Kidney epithelial cell (primary cell): Measurements from ENCODE around the gene SPOCK1. TPM values are rescaled to one million over a fixed set of nuclear protein-coding genes. Genes with fewer than 3 reads are reported as not detected.

ENCODE experiments used
- DNase-seq: peaks from one replicate; pipeline ENCODE4 v3.0.0-alpha.2; 2010; ENCODE audit warnings: low read depth
- H3K27me3 ChIP-seq: 2 replicates; pipeline ENCODE4 v1.6.0; 2011; ENCODE audit warnings: low read length; ENCODE audit not compliant: control insufficient read depth, insufficient read depth
- H3K36me3 ChIP-seq: 2 replicates; pipeline ENCODE4 v1.5.1; 2011; ENCODE audit warnings: low read length; ENCODE audit not compliant: control insufficient read depth, insufficient read depth
- H3K4me3 ChIP-seq: 2 replicates; pipeline ENCODE4 v1.5.1; 2011; ENCODE audit warnings: low read depth, mild to moderate bottlenecking, control low read depth, low read length
- total RNA-seq: library from RNA; depleted of rRNA; stranded (reverse); fragments of >200 nt; gene quantifications from 2 replicates; pipeline ENCODE4 v1.2.3, GENCODE V29; 2015
- TF ChIP-seq, protein P1 (sequence below): IDR thresholded peaks from 2 replicates; pipeline ENCODE4 v1.5.1; 2011; ENCODE audit warnings: mild to moderate bottlenecking, moderate library complexity, low read length, control low read depth, inconsistent platforms; ENCODE audit not compliant: insufficient read depth, poor library complexity, severe bottlenecking

SPOCK1 gene
- total RNA-seq, 1 donor from 2014 or later = 13.1 TPM

DNA sequence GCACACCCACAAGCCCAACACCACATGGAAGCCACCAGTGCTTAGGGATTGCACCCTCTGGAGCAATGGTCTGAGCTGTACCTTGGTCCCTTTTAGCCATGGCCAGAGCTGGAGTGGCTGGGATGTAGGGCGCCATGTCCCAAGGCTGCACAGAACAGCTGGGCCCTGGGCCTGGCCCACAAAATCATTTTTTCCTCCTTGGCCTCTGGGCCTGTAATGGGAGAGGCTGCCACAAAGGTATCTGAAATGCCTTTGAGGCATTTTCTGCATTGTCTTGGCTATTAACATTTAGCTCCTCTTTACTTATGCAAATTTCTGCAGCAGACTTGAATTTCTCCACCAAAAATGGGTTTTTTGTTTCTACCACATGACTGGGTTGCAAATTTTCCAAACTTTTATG lies 117.6 kb downstream of the SPOCK1 start:
- Histone ChIP-seq H3K4me3 (no peak overlapping the region), H3K27me3 (no peaks in the 10 kb centered on the region), H3K36me3 (no peaks in the 10 kb centered on the region)
- TF ChIP-seq, protein P1, sequence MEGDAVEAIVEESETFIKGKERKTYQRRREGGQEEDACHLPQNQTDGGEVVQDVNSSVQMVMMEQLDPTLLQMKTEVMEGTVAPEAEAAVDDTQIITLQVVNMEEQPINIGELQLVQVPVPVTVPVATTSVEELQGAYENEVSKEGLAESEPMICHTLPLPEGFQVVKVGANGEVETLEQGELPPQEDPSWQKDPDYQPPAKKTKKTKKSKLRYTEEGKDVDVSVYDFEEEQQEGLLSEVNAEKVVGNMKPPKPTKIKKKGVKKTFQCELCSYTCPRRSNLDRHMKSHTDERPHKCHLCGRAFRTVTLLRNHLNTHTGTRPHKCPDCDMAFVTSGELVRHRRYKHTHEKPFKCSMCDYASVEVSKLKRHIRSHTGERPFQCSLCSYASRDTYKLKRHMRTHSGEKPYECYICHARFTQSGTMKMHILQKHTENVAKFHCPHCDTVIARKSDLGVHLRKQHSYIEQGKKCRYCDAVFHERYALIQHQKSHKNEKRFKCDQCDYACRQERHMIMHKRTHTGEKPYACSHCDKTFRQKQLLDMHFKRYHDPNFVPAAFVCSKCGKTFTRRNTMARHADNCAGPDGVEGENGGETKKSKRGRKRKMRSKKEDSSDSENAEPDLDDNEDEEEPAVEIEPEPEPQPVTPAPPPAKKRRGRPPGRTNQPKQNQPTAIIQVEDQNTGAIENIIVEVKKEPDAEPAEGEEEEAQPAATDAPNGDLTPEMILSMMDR = no peak
- DNase-seq = no peak

DNA sequence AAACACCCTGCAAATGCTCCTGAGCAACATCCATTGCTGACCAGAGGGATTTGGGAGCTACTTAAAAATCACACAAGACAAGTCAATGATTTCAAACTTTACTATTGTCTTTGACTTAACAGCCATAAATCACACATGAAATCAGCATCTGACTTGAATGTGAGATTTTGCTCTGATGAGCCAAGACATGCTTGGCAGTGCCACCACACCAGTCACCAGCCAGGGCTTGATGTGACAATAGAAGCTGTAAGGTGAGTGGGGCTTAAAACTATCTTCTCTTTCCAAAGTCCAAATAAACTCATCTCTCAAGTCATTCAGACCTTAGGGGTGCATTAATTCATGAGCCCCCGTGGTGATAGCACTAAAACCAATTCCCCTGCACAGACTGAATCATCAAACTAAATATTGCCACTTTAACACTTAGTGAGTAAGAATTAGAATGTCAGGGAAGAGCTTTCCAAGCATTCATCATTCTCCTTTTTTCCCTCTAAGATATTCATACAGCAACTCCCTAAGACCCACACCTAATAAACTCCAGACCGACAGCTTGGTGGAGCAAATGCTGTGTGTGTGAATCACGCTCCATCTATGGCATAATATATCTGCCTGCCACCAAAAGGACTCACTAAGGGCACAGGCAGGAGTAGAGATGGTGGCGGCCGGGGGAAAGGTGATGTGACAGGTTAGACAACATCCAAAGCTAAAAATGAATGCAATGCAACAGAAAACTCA lies 119.4 kb downstream of the SPOCK1 start:
- Histone ChIP-seq H3K4me3 (no peak overlapping the region), H3K27me3 (no peaks in the 10 kb centered on the region), H3K36me3 (no peaks in the 10 kb centered on the region)
- no peak for DNase-seq
- TF ChIP-seq, protein P1 = no peak

DNA sequence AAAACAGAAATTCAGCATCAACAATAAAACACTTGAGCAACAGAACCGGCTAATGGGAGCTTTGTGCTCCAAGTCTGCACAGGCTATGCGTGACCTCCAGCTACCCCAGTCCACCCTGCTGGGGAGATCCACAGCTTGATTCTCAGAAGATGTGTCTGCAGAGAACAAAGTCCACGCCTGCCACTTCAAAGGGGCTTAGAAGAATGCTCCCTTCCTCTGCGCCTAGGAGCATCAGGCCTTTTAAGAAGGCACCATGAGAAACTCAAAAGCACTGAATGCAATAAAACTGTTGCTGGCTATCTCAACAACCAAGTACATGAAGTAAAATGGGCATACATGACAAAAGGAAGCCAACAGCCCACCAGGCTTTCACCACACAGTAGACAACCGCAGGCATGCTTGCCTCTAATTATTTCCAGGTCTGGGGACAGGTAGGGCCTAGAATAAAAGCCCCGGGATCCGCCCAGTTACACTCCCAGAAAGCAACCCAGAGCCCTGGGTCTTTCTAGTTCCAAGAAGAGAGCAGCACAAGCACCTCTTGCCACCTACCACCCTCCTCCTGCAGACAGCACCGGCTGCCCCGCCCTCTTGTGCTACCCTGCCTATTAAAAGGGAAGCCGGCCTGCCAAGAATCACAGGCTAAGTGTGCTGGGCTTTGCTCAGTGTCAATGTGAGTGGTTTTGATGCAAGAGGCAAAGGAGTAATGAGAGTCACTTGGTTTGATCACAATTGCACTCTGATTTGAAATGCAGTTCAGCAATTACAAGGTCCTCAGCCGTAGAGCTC lies 123.2 kb downstream of the SPOCK1 start:
- Histone ChIP-seq H3K36me3 (no peaks in the 10 kb centered on the region), H3K27me3 (no peaks in the 10 kb centered on the region), H3K4me3 (no peak overlapping the region)
- no peak for DNase-seq
- TF ChIP-seq, protein P1 = no peak

DNA sequence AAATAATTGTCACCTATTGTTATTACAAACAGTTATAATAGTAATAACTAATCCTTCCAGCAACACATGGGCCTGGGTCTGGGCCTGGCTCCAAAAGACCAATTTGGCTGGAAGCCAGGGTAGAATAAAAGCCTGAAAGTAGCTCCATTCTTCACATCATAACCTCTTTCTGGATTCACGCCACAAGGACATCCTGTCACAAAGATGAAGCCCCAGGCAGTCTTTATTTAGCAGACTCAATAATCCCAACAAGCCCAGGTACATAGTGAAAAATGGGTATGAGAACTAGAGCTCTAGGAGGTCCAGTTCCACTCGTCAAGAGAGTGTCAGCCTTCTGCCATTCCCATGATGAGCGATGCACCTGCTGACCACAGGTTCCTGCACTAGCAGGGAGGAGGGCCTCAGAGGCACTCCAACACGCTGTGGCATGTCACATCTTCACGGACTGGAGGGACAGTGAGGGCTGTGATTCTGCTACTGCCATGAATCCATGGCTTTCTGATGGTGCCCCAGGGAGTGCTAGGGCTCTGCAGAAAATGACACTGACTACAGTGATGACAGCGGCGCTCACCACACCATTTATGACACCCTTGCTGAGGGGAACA lies 124.9 kb downstream of the SPOCK1 start:
- Histone ChIP-seq H3K36me3 (no peaks in the 10 kb centered on the region), H3K27me3 (no peaks in the 10 kb centered on the region), H3K4me3 (no peak overlapping the region)
- TF ChIP-seq, protein P1 = no peak
- no peak for DNase-seq

DNA sequence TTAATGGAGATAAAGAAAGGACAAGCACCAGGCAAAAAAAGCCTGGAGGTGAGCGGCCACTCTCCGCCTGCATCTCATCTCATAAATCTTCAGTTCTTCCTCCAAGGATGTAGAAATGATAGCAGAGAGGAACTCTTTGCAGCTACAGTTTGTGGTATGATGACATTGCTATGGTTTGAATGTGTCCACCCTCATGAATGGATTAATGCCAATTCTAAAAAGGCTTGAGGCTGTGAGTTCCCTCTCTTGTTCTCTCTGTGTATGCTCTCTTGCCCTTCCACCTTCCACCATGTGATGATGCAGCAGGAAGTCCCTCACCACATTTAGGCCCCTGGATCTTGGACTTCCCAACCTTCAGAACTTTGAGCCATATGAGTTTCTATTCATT lies 126.4 kb downstream of the SPOCK1 start:
- Histone ChIP-seq H3K36me3 (no peaks in the 10 kb centered on the region), H3K27me3 (no peaks in the 10 kb centered on the region), H3K4me3 (no peak overlapping the region)
- no peak for DNase-seq
- TF ChIP-seq, protein P1 = no peak
